K562 (cell line): Measurements from ENCODE around the gene CALHM2. TPM values are rescaled to one million over a fixed set of nuclear protein-coding genes. Genes with fewer than 3 reads are reported as not detected.

Experiments used
- ATAC-seq: fragments of 200-7000 bp; cut with Tn5 transposase; 3 replicates; pipeline ENCODE4 v1.9.1; 2020; ENCODE audit warnings: moderate library complexity
- BruUV-seq: library from RNA; stranded (reverse); fragments of 400-500 nt; replicated peaks from 2 replicates; lab custom pipeline; 2021; lab: Mats Ljungman, UMichigan
- CTCF ChIA-PET: fragments of 300-600 bp; formaldehyde crosslinking; extraction: SDS; loops from one replicate; lab custom pipeline; 2021; ENCODE audit warnings: low intra/inter-chr PET ratio; lab: Yijun Ruan, JAX
- POLR2A ChIA-PET: fragments of 300-600, 350-650 bp; sonication (Branson Sonifier 250); formaldehyde crosslinking; extraction: SDS; loops from one replicate; lab custom pipeline; 2021; ENCODE audit warnings: antibody characterized with exemption, inconsistent platforms; lab: Yijun Ruan, JAX
- DNase-seq, 4 experiments: peaks; one replicate each; pipeline versions ENCODE4 v3.0.0 to v3.0.0-alpha.2; 2011 to 2018; ENCODE audit warnings: low spot score in 3 of 4, mixed read lengths in 3 of 4; ENCODE audit errors: extremely low read depth in 1 of 4
- FAIRE-seq: peaks from 2 replicates; lab custom pipeline; 2011; peaks lifted over from hg19 to GRCh38; lab: Jason Lieb, UNC
- H2AFZ ChIP-seq: 2 replicates; pipeline ENCODE4 v1.6.0; 2011; ENCODE audit warnings: low read depth, low read length, control low read depth, inconsistent platforms
- H3K27ac ChIP-seq: fragments of 200-600 bp; 3 replicates; pipeline ENCODE4 v1.8.0; 2011; ENCODE audit warnings: low read depth, mild to moderate bottlenecking, control low read depth, inconsistent platforms, low read length, moderate library complexity, mixed read lengths; ENCODE audit errors: extremely low read depth
- H3K27me3 ChIP-seq, 2 experiments: fragments of 300-600 bp in 1 of 2; 2 replicates in 1 of 2; 3 replicates in 1 of 2; pipeline versions ENCODE4 v1.6.0 to v1.8.0; 2011; ENCODE audit warnings: inconsistent platforms in 2 of 2, low read length in 2 of 2, mild to moderate bottlenecking in 1 of 2, mixed read lengths in 1 of 2, moderate library complexity in 1 of 2; ENCODE audit not compliant: control insufficient read depth in 2 of 2, insufficient read depth in 2 of 2
- H3K36me3 ChIP-seq: fragments of 300-600 bp; 3 replicates; pipeline ENCODE4 v1.8.0; 2011; ENCODE audit warnings: mild to moderate bottlenecking, low read length, inconsistent platforms; ENCODE audit not compliant: control insufficient read depth, insufficient read depth
- H3K4me1 ChIP-seq, 2 experiments: fragments of 200-600 bp in 1 of 2; replicated peaks in 1 of 2; 2 replicates in 1 of 2; 3 replicates in 1 of 2; pipeline versions ENCODE4 v1.5.1 to v1.8.0; 2011; ENCODE audit warnings: inconsistent platforms in 2 of 2, low read length in 2 of 2, mild to moderate bottlenecking in 1 of 2, mixed read lengths in 1 of 2, moderate library complexity in 1 of 2; ENCODE audit not compliant: control insufficient read depth in 2 of 2, insufficient read depth in 2 of 2
- H3K4me2 ChIP-seq: 2 replicates; pipeline ENCODE4 v1.6.1; 2011; ENCODE audit warnings: low read length, control low read depth, inconsistent platforms, mixed read lengths; ENCODE audit not compliant: insufficient read depth
- H3K4me3 ChIP-seq: fragments of 200-600 bp; sonication (generic), shearing (Covaris generic); 2 replicates; pipeline ENCODE4 v1.5.1; 2016; ENCODE audit warnings: control low read depth, inconsistent platforms
- H3K79me2 ChIP-seq: fragments of 200-600 bp; 3 replicates; pipeline ENCODE4 v1.8.0; 2011; ENCODE audit warnings: low read length, inconsistent platforms; ENCODE audit not compliant: control insufficient read depth, insufficient read depth
- H3K9ac ChIP-seq, 2 experiments: 2 replicates each; pipeline versions ENCODE4 v1.6.0 to v1.6.1; 2011; ENCODE audit warnings: low read depth in 2 of 2, low read length in 2 of 2, control low read depth in 1 of 2, inconsistent platforms in 1 of 2, mild to moderate bottlenecking in 1 of 2, mixed read lengths in 1 of 2; ENCODE audit not compliant: insufficient read depth in 1 of 2
- H3K9me1 ChIP-seq: one replicate; pipeline ENCODE4 v1.6.0; 2011; ENCODE audit warnings: inconsistent platforms, mild to moderate bottlenecking, low read length, moderate library complexity; ENCODE audit not compliant: control insufficient read depth, insufficient read depth
- H3K9me3 ChIP-seq: replicated peaks from 2 replicates; pipeline ENCODE4 v1.5.1; 2011; ENCODE audit warnings: low read depth, low read length, inconsistent platforms; ENCODE audit not compliant: control insufficient read depth, insufficient read depth
- H4K20me1 ChIP-seq: replicated peaks from 2 replicates; pipeline ENCODE4 v1.6.1; 2011; ENCODE audit warnings: low read length, inconsistent platforms, mixed read lengths; ENCODE audit not compliant: control insufficient read depth, insufficient read depth
- ARID2 ChIP-seq: fragments of 450-650 bp; IDR thresholded peaks from 2 replicates; pipeline ENCODE4 v1.6.1; 2017; ENCODE audit warnings: antibody characterized with exemption, mild to moderate bottlenecking
- CREM ChIP-seq: IDR thresholded peaks from 2 replicates; pipeline ENCODE4 v1.6.1; 2014; ENCODE audit warnings: antibody characterized with exemption, low read depth
- FOXK2 ChIP-seq, 2 experiments: fragments of 450-650 bp; IDR thresholded peaks in 1 of 2; conservative IDR thresholded peaks in 1 of 2; 2 replicates each; pipeline ENCODE4 v1.6.1; 2016; ENCODE audit warnings: low read depth in 2 of 2, mild to moderate bottlenecking in 1 of 2
- KDM1A ChIP-seq, 2 experiments: fragments of 450-650 bp; IDR thresholded peaks; 2 replicates each; pipeline ENCODE4 v1.6.1; 2016; ENCODE audit warnings: mild to moderate bottlenecking in 2 of 2
- MEIS2 ChIP-seq: fragments of 450-650 bp; IDR thresholded peaks from 2 replicates; pipeline ENCODE4 v1.6.1; 2014; ENCODE audit warnings: mild to moderate bottlenecking; ENCODE audit not compliant: partially characterized antibody
- NCOR1 ChIP-seq: fragments of 450-650 bp; IDR thresholded peaks from 2 replicates; pipeline ENCODE4 v1.6.1; 2016; ENCODE audit warnings: mild to moderate bottlenecking, moderate library complexity
- NFIC ChIP-seq: fragments of 450-650 bp; IDR thresholded peaks from 2 replicates; pipeline ENCODE4 v1.6.1; 2017; ENCODE audit warnings: mild to moderate bottlenecking, inconsistent platforms
- RAD21 ChIP-seq, 2 experiments: fragments of 250-450 bp in 1 of 2; fragments of 450-650 bp in 1 of 2; sonication (Bioruptor Pico) in 1 of 2; formaldehyde crosslinking in 1 of 2; IDR thresholded peaks in 1 of 2; conservative IDR thresholded peaks in 1 of 2; 2 replicates each; pipeline versions ENCODE4 v1.4.0 to v1.8.0; 2020 to 2022; ENCODE audit warnings: mild to moderate bottlenecking in 2 of 2, moderate library complexity in 1 of 2
- RAD51 ChIP-seq: fragments of 450-650 bp; IDR thresholded peaks from 2 replicates; pipeline ENCODE4 v1.7.1; 2016; ENCODE audit warnings: low read depth, mild to moderate bottlenecking, borderline replicate concordance
- SMARCA5 ChIP-seq: fragments of 450-650 bp; IDR thresholded peaks from 2 replicates; pipeline ENCODE4 v1.6.1; 2016
- SMC3 ChIP-seq: conservative IDR thresholded peaks from 2 replicates; pipeline ENCODE4 v1.6.1; 2011; ENCODE audit warnings: low read depth, low read length, improper control_type of control experiment; ENCODE audit not compliant: insufficient read depth
- SPI1 ChIP-seq: IDR thresholded peaks from 2 replicates; pipeline ENCODE4 v1.6.1; 2011; ENCODE audit warnings: low read depth, low read length, control low read depth, borderline replicate concordance
- TAF1 ChIP-seq: IDR thresholded peaks from 2 replicates; pipeline ENCODE4 v1.6.1; 2011; ENCODE audit warnings: mild to moderate bottlenecking, low read length, moderate library complexity; ENCODE audit not compliant: insufficient read depth, control insufficient read depth, severe bottlenecking; ENCODE audit errors: extremely low read depth
- ZNF445 ChIP-seq: fragments of 250-450 bp; sonication (Bioruptor Pico); IDR thresholded peaks from 2 replicates; pipeline ENCODE4 v1.4.0; 2020; ENCODE audit warnings: low read depth, mild to moderate bottlenecking, moderate library complexity
- WGBS: fragments of 100-300 bp; shearing (Covaris generic); methylation state at CpG from one replicate; pipeline ENCODE4 v1.1.6; 2016; ENCODE audit warnings: low coverage, mixed read lengths; ENCODE audit not compliant: insufficient coverage; ENCODE audit errors: missing lambda C conversion rate; 5-methylcytosine and 5-hydroxymethylcytosine counted together
- in situ Hi-C: fragments of 300-500 bp; cut with MboI; formaldehyde crosslinking; loops from 4 replicates; pipeline ENCODE4 v1.15.0; 2018; ENCODE audit warnings: inconsistent platforms, mixed read lengths
- intact Hi-C: fragments of 100-400 bp; cut with micrococcal nuclease; formaldehyde crosslinking; loops from 2 replicates; pipeline ENCODE4 v1.14.2; 2022
- polyA plus RNA-seq, 8 experiments: library from polyadenylated mRNA; depleted of rRNA in 4 of 8; stranded (reverse) in 5 of 8; unstranded in 3 of 8; fragments of >200 nt; fragmentation: Nextera tagmentation in 2 of 8; fragmentation: Illumina TruSeq in 1 of 8; extraction: Ambion mirVana in 2 of 8; extraction: Trizol in 1 of 8; gene quantifications; 2 replicates each; pipeline versions ENCODE4 v1.2.1 to v1.2.3, GENCODE V29; 2011 to 2014; ENCODE audit warnings: inconsistent platforms in 1 of 8, missing spikeins in 1 of 8
- total RNA-seq, 7 experiments: library from RNA; depleted of rRNA in 6 of 7; stranded (reverse); fragments of >200 nt in 6 of 7; fragmentation: Illumina TruSeq in 2 of 7; extraction: Trizol in 2 of 7; gene quantifications; 2 replicates each; pipeline versions ENCODE4 v1.2.1 to v1.2.3, GENCODE V29; 2011 to 2021; ENCODE audit warnings: low replicate concordance in 1 of 7

Gene CALHM2
- total and polyA plus RNA-seq, 9 of the 15 experiments (the other 6 are each of a cell fraction or from before 2014, with no cell fraction given): 0.08 to 0.14 (median 0.13) TPM; not detected in 6

DNA sequence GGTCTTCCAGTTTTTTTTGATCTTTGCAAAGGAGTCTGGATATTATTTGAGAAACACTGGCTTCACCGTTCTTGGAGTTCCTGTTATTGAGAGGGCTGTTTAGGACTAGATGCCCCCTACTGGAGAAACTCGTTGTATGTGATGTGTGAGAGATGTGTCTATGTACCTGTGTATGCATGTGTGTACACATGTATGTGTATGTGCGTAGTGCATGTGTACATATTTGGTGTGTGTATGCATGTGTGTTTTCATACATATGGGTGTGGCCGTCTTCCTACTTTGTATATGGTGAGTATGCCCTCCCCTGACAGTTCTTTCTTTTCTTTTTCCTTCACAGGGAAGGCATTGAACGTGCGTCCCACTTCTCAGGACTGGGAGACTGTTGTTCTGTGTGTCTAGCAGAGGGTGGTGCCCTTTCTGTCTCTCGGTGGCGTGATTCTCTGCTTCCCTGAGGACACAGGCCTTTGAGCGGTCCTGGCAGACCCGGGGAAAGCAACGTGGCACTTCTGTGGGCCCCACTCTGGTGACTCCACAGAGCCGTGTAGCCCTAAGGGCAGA lies 29.9 kb upstream of the CALHM2 start (continued):
- peak; percentile 34 to 60; a peak in 1 of 4 replicates for TF ChIP-seq FOXK2 (conservative IDR thresholded peaks at IDR 0.05 in 1 of 2, IDR thresholded peaks at IDR 0.05 in 1 of 2; ENCODE audit: low read depth in 2 of 2)
- 0 out of 2 replicates have a peak, but pooled peaks have one; percentile 7 for TF ChIP-seq CREM
- TF ChIP-seq NCOR1: peak; percentile 32; the same call in 1 of the 2 replicates
- TF ChIP-seq KDM1A (IDR thresholded peaks at IDR 0.05): peak in 1 of 2 experiments; percentile 89; a peak in 2 of 4 replicates
- TF ChIP-seq RAD21 (CRISPR knock-in tag; conservative IDR thresholded peaks at IDR 0.05 in 1 of 2, IDR thresholded peaks at IDR 0.05 in 1 of 2): peak; percentile 41 to 62; a peak in 3 of 4 replicates
- TF ChIP-seq SMC3: 0 out of 2 replicates have a peak, but pooled peaks have one; percentile 11
- no peak for TF ChIP-seq RAD51
- peak; percentile 82; the same call in 1 of the 2 replicates for TF ChIP-seq ARID2
- TF ChIP-seq SPI1: peak; percentile 53; the same call in 1 of the 2 replicates
- TF ChIP-seq SMARCA5: peak; percentile 43; the same call in 1 of the 2 replicates
- no peak for TF ChIP-seq TAF1

DNA sequence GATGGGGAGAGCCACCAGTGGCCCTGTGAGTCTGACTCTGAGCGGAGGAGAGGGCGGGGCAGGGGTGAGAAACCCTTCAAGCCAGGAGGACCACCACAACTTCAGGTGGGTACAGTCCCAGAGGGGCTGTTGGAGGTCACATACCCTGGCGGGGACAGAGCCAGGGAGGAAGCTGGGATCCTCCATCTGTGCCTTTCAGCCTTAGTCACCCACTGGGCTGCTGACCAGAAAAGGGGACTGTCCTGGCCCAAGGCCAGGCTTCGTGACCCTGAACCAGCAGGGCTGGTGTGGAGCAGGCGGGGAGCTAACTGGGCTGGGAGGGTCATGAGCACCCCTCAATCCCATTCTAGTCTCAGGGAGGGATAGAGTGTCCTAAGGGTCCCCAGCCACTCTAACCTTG lies 28.4 kb upstream of the CALHM2 start:
- ChIA-PET CTCF (no interaction called here), POLR2A (interaction anchor here (0.6 kb wide), 1 partner anchor 27 kb away, joined by 3 read pairs; no protein-coding TSS in a partner anchor)
- Histone ChIP-seq H3K9me1 (no peaks in the 10 kb centered on the region), H3K79me2 (no peaks in the 10 kb centered on the region), H3K36me3 (no peaks in the 10 kb centered on the region), H2AFZ (no peak overlapping the region), H4K20me1 (no peaks in the 10 kb centered on the region), H3K4me3 (no peak overlapping the region), H3K27ac (no peak overlapping the region), H3K4me1 (peaks cover 0 to 14% of the 10 kb centered on the region in 2 experiments; a peak in 2 of 5 replicates), H3K9me3 (no peaks in the 10 kb centered on the region), H3K27me3 (no peaks in the 10 kb centered on the region), H3K4me2 (no peak overlapping the region), H3K9ac (no peak overlapping the region)
- peak in 1 of 4 experiments; percentile 11 for DNase-seq
- in situ Hi-C loops: loop anchor here (10.0 kb wide), 1 partner anchor 646 kb away; the partner anchor contains the start of gene CYP17A1
- FAIRE-seq: no peak
- 44% methylated on average over 4 of the region's 5 CpGs for WGBS
- intact Hi-C loops: loop anchor here (10.0 kb wide), 2 partner anchors 566 to 646 kb away; partner anchors contain the start of genes CNNM2 and CYP17A1
- no TSS peak for BruUV-seq
- no peak for ATAC-seq
- TF ChIP-seq ZNF445 (CRISPR knock-in tag): no peak
- TF ChIP-seq MEIS2: no peak
- peak; percentile 61 for TF ChIP-seq NFIC
